Endothelial cell of umbilical vein (primary cell): Measurements from ENCODE around the gene TBC1D10A. TPM values are rescaled to one million over a fixed set of nuclear protein-coding genes. Genes with fewer than 3 reads are reported as not detected.

ENCODE experiments used
- BruUV-seq: library from RNA; stranded (reverse); fragments of 400-500 nt; replicated peaks from 2 replicates; lab custom pipeline; 2021; lab: Mats Ljungman, UMichigan
- CTCF ChIA-PET: fragments of 300-600, 350-600 bp; sonication (Branson Sonifier 250); formaldehyde crosslinking; loops from one replicate; lab custom pipeline; 2021; ENCODE audit warnings: antibody characterized with exemption, inconsistent platforms; lab: Charles Lee
- POLR2A ChIA-PET: fragments of 300-600, 350-600 bp; sonication (Branson Sonifier 250); formaldehyde crosslinking; loops from one replicate; lab custom pipeline; 2021; ENCODE audit warnings: antibody characterized with exemption, inconsistent platforms; lab: Charles Lee
- DNase-seq: peaks from one replicate; pipeline ENCODE4 v3.0.0-alpha.2; 2011; ENCODE audit warnings: low read depth, low spot score
- FAIRE-seq: peaks from 2 replicates; lab custom pipeline; 2011; peaks lifted over from hg19 to GRCh38; lab: Jason Lieb, UNC
- H2AFZ ChIP-seq: 2 replicates; pipeline ENCODE4 v1.6.0; 2012; ENCODE audit warnings: low read depth, low read length, control low read depth, inconsistent platforms
- H3K27ac ChIP-seq: 2 replicates; pipeline ENCODE4 v1.5.1; 2011; ENCODE audit warnings: low read depth, mild to moderate bottlenecking, control low read depth, low read length, moderate library complexity; ENCODE audit not compliant: insufficient read depth
- H3K27me3 ChIP-seq, 2 experiments: 2 replicates each; pipeline versions ENCODE4 v1.6.0 to v1.6.1; 2011; ENCODE audit warnings: low read length in 2 of 2, mixed read lengths in 1 of 2; ENCODE audit not compliant: control insufficient read depth in 2 of 2, insufficient read depth in 2 of 2
- H3K36me3 ChIP-seq, 2 experiments: 2 replicates in 1 of 2; 3 replicates in 1 of 2; pipeline ENCODE4 v1.5.1; 2011; ENCODE audit warnings: low read length in 2 of 2, mild to moderate bottlenecking in 1 of 2, moderate library complexity in 1 of 2; ENCODE audit not compliant: control insufficient read depth in 2 of 2, insufficient read depth in 2 of 2; ENCODE audit errors: extremely low read depth in 1 of 2
- H3K4me1 ChIP-seq: 3 replicates; pipeline ENCODE4 v1.5.1; 2011; ENCODE audit warnings: mild to moderate bottlenecking, low read length; ENCODE audit not compliant: control insufficient read depth, insufficient read depth; ENCODE audit errors: extremely low read depth
- H3K4me2 ChIP-seq: 2 replicates; pipeline ENCODE4 v1.6.1; 2011; ENCODE audit warnings: low read length, control low read depth, mixed read lengths; ENCODE audit not compliant: insufficient read depth
- H3K4me3 ChIP-seq, 3 experiments: fragments of 200-600 bp in 1 of 3; sonication (generic), shearing (Covaris generic) in 1 of 3; replicated peaks in 1 of 3; 2 replicates each; pipeline ENCODE4 v1.5.1; 2011 to 2016; ENCODE audit warnings: control low read depth in 3 of 3, low read length in 3 of 3, mild to moderate bottlenecking in 2 of 3, inconsistent platforms in 1 of 3, low read depth in 1 of 3, moderate library complexity in 1 of 3; ENCODE audit not compliant: insufficient read depth in 1 of 3
- H3K79me2 ChIP-seq: 2 replicates; pipeline ENCODE4 v1.6.0; 2012; ENCODE audit warnings: low read length, inconsistent platforms; ENCODE audit not compliant: control insufficient read depth, insufficient read depth
- H3K9ac ChIP-seq: replicated peaks from 2 replicates; pipeline ENCODE3; 2011; ENCODE audit warnings: low read length, control low read depth; ENCODE audit not compliant: insufficient read depth; ENCODE audit errors: extremely low read depth
- H3K9me1 ChIP-seq: replicated peaks from 3 replicates; pipeline ENCODE4 v1.6.0; 2011; ENCODE audit warnings: mild to moderate bottlenecking, low read length; ENCODE audit not compliant: control insufficient read depth, insufficient read depth; ENCODE audit errors: extremely low read depth
- H3K9me3 ChIP-seq: replicated peaks from 2 replicates; pipeline ENCODE4 v1.5.1; 2012; ENCODE audit warnings: low read length, inconsistent platforms; ENCODE audit not compliant: control insufficient read depth, insufficient read depth
- H4K20me1 ChIP-seq: replicated peaks from 2 replicates; pipeline ENCODE3; 2011; ENCODE audit warnings: mild to moderate bottlenecking, low read length; ENCODE audit not compliant: control insufficient read depth, insufficient read depth; ENCODE audit errors: extremely low read depth
- EZH2 ChIP-seq: IDR thresholded peaks from 2 replicates; pipeline ENCODE4 v1.6.1; 2012; ENCODE audit warnings: borderline replicate concordance, low read depth, mild to moderate bottlenecking, moderate library complexity, low read length, inconsistent platforms; ENCODE audit not compliant: severe bottlenecking
- FOS ChIP-seq: IDR thresholded peaks from 2 replicates; pipeline ENCODE4 v1.6.1; 2011; ENCODE audit warnings: mild to moderate bottlenecking, low read length, moderate library complexity, borderline replicate concordance; ENCODE audit not compliant: insufficient read depth
- GATA2 ChIP-seq: IDR thresholded peaks from 2 replicates; pipeline ENCODE4 v1.7.0; 2011; ENCODE audit warnings: low read depth, mild to moderate bottlenecking, moderate library complexity, mixed read lengths, low read length; ENCODE audit not compliant: insufficient read length, insufficient read depth
- JUN ChIP-seq: IDR thresholded peaks from 2 replicates; pipeline ENCODE4 v1.6.1; 2011; ENCODE audit warnings: borderline replicate concordance, low read depth; ENCODE audit not compliant: insufficient read length, insufficient read depth
- MYC ChIP-seq: IDR thresholded peaks from one replicate; pipeline ENCODE4 v1.6.1; 2011; ENCODE audit warnings: mild to moderate bottlenecking, low read depth, low read length
- POLR2A ChIP-seq: IDR thresholded peaks from 2 replicates; pipeline ENCODE4 v1.6.1; 2012; ENCODE audit warnings: low read depth, mild to moderate bottlenecking, control low read depth, low read length
- POLR2AphosphoS5 ChIP-seq: IDR thresholded peaks from 2 replicates; pipeline ENCODE4 v1.6.1; 2012; ENCODE audit warnings: low read depth, mild to moderate bottlenecking, control low read depth, low read length, moderate library complexity; ENCODE audit not compliant: insufficient read depth
- dilution Hi-C: fragments of 300-500 bp; cut with MboI; formaldehyde crosslinking; loops from one replicate; pipeline ENCODE4 v1.15.0; 2019; ENCODE audit warnings: low sequenced_read_pairs; ENCODE audit not compliant: extremely low pct_ligation_motif_present
- intact Hi-C: fragments of 100-400 bp; cut with micrococcal nuclease; formaldehyde crosslinking; loops from one replicate; pipeline ENCODE4 v1.10.0; 2022
- polyA plus RNA-seq, 4 experiments: library from polyadenylated mRNA; depleted of rRNA in 3 of 4; stranded (reverse) in 3 of 4; unstranded in 1 of 4; fragments of >200 nt; gene quantifications; 2 replicates each; pipeline versions ENCODE4 v1.2.1 to v1.2.3, GENCODE V29; 2011 to 2012; ENCODE audit warnings: missing spikeins in 1 of 4
- total RNA-seq: library from RNA; stranded (reverse); gene quantifications from 2 replicates; pipeline ENCODE4 v1.2.3, GENCODE V29; 2021
- TF ChIP-seq, protein P1 (sequence below), 2 donors: IDR thresholded peaks; 1 replicate in 1 of 2; 2 replicates in 1 of 2; pipeline ENCODE4 v1.5.1; 2011; ENCODE audit warnings: low read length in 2 of 2, mild to moderate bottlenecking in 2 of 2, moderate library complexity in 2 of 2, control low read depth in 1 of 2, inconsistent platforms in 1 of 2, low read depth in 1 of 2; ENCODE audit not compliant: insufficient read depth in 1 of 2; ENCODE audit errors: extremely low read depth in 1 of 2
- TF ChIP-seq, protein P2 (sequence below): IDR thresholded peaks from 2 replicates; pipeline ENCODE4 v1.6.1; 2011; ENCODE audit not compliant: insufficient read depth, insufficient read length

The TBC1D10A gene
- total and polyA plus RNA-seq, 2 donors (not counting 3 experiments of a cell fraction or from before 2014, with no cell fraction given): 10.0 to 11.9 TPM

DNA sequence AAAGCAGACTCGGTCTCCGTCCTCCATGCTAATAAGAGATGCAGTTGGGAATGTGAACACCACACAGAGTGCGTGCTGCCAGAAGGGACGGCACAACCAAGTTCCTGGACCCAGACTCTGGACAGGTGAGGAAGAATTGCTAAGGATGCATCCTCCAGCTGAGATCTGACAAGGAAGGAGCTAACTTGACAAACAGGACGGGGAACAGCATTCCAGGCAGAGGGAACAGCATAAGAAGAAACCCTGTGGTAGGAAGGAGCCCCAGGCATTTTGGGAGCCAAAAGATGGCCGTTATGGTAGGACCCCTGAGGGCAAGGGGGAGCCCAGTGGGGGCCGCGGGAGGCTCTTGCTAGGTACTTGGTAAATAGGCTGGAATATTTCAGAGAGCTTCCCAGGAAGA lies 66.1 kb downstream of the TBC1D10A start:
- ChIA-PET POLR2A (no interaction called here), CTCF (interaction anchor here (0.8 to 3.7 kb wide), 6 partner anchors 10 to 131 kb away, joined by 3 to 56 read pairs (median 4); partner anchors contain the start of genes RNF215 and TBC1D10A)
- Histone ChIP-seq H3K27ac (no peak overlapping the region), H3K36me3 (no peaks in the 10 kb centered on the region), H3K9ac (no peak overlapping the region), H3K4me1 (peaks cover 10% of the 10 kb centered on the region), H3K9me3 (no peaks in the 10 kb centered on the region), H3K27me3 (no peaks in the 10 kb centered on the region), H4K20me1 (no peaks in the 10 kb centered on the region), H3K79me2 (no peaks in the 10 kb centered on the region), H2AFZ (no peak overlapping the region), H3K9me1 (no peaks in the 10 kb centered on the region), H3K4me3 (no peak overlapping the region), H3K4me2 (no peak overlapping the region)
- no peak for FAIRE-seq
- intact Hi-C loops: no loop called here
- no TSS peak for BruUV-seq
- dilution Hi-C loops: no loop called here
- no peak for DNase-seq
- TF ChIP-seq, protein P1, sequence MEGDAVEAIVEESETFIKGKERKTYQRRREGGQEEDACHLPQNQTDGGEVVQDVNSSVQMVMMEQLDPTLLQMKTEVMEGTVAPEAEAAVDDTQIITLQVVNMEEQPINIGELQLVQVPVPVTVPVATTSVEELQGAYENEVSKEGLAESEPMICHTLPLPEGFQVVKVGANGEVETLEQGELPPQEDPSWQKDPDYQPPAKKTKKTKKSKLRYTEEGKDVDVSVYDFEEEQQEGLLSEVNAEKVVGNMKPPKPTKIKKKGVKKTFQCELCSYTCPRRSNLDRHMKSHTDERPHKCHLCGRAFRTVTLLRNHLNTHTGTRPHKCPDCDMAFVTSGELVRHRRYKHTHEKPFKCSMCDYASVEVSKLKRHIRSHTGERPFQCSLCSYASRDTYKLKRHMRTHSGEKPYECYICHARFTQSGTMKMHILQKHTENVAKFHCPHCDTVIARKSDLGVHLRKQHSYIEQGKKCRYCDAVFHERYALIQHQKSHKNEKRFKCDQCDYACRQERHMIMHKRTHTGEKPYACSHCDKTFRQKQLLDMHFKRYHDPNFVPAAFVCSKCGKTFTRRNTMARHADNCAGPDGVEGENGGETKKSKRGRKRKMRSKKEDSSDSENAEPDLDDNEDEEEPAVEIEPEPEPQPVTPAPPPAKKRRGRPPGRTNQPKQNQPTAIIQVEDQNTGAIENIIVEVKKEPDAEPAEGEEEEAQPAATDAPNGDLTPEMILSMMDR (IDR thresholded peaks at IDR 0.05; ENCODE audit: extremely low read depth in 1 of 2, insufficient read depth in 1 of 2, low read depth in 1 of 2, low read length in 2 of 2): no peak
- TF ChIP-seq EZH2: no peak
- no peak for TF ChIP-seq POLR2AphosphoS5
- TF ChIP-seq, protein P2, sequence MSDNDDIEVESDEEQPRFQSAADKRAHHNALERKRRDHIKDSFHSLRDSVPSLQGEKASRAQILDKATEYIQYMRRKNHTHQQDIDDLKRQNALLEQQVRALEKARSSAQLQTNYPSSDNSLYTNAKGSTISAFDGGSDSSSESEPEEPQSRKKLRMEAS: no peak
- no peak for TF ChIP-seq MYC
- no peak for TF ChIP-seq FOS
- TF ChIP-seq JUN: no peak
- no peak for TF ChIP-seq POLR2A
- no peak for TF ChIP-seq GATA2
